ENCODE data around the gene IRX1.

DNA sequence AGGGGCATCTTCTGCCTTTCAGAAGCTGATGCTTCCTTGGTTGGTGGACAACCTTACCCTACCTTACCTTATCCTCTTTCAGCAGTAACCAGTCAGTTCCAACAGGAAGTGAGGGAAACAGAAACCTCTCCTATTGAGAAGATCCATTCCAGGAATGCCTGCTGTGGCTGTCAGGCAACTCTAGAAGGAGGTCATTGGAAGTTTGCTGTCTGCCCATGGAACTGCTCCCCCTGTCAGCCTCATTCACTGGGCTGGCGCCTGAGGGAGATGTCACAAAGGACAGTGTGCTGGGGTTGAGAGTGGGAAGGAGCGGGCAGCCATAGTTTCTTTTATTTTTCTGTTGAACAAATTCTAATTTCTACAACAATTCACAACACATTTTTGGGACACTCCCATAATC lies 54.7 kb downstream of the IRX1 start:
- TF ChIP-seq, protein P1, sequence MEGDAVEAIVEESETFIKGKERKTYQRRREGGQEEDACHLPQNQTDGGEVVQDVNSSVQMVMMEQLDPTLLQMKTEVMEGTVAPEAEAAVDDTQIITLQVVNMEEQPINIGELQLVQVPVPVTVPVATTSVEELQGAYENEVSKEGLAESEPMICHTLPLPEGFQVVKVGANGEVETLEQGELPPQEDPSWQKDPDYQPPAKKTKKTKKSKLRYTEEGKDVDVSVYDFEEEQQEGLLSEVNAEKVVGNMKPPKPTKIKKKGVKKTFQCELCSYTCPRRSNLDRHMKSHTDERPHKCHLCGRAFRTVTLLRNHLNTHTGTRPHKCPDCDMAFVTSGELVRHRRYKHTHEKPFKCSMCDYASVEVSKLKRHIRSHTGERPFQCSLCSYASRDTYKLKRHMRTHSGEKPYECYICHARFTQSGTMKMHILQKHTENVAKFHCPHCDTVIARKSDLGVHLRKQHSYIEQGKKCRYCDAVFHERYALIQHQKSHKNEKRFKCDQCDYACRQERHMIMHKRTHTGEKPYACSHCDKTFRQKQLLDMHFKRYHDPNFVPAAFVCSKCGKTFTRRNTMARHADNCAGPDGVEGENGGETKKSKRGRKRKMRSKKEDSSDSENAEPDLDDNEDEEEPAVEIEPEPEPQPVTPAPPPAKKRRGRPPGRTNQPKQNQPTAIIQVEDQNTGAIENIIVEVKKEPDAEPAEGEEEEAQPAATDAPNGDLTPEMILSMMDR (IDR thresholded peaks at IDR 0.05), result no peak
- no peak for TF ChIP-seq YY1 (IDR thresholded peaks at IDR 0.05; ENCODE audit: low read depth)
- TF ChIP-seq CHD2 (IDR thresholded peaks at IDR 0.05; ENCODE audit: low read length, partially characterized antibody), result no peak
- TF ChIP-seq, protein P2, sequence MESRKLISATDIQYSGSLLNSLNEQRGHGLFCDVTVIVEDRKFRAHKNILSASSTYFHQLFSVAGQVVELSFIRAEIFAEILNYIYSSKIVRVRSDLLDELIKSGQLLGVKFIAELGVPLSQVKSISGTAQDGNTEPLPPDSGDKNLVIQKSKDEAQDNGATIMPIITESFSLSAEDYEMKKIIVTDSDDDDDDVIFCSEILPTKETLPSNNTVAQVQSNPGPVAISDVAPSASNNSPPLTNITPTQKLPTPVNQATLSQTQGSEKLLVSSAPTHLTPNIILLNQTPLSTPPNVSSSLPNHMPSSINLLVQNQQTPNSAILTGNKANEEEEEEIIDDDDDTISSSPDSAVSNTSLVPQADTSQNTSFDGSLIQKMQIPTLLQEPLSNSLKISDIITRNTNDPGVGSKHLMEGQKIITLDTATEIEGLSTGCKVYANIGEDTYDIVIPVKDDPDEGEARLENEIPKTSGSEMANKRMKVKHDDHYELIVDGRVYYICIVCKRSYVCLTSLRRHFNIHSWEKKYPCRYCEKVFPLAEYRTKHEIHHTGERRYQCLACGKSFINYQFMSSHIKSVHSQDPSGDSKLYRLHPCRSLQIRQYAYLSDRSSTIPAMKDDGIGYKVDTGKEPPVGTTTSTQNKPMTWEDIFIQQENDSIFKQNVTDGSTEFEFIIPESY (IDR thresholded peaks at IDR 0.05; ENCODE audit: borderline replicate concordance, low read depth), result no peak
- no peak for TF ChIP-seq RAD21 (IDR thresholded peaks at IDR 0.05; ENCODE audit: low read length)
- no peak for TF ChIP-seq SIN3A (IDR thresholded peaks at IDR 0.05; ENCODE audit: borderline replicate concordance, low read depth, low read length)
- TF ChIP-seq, protein P3, sequence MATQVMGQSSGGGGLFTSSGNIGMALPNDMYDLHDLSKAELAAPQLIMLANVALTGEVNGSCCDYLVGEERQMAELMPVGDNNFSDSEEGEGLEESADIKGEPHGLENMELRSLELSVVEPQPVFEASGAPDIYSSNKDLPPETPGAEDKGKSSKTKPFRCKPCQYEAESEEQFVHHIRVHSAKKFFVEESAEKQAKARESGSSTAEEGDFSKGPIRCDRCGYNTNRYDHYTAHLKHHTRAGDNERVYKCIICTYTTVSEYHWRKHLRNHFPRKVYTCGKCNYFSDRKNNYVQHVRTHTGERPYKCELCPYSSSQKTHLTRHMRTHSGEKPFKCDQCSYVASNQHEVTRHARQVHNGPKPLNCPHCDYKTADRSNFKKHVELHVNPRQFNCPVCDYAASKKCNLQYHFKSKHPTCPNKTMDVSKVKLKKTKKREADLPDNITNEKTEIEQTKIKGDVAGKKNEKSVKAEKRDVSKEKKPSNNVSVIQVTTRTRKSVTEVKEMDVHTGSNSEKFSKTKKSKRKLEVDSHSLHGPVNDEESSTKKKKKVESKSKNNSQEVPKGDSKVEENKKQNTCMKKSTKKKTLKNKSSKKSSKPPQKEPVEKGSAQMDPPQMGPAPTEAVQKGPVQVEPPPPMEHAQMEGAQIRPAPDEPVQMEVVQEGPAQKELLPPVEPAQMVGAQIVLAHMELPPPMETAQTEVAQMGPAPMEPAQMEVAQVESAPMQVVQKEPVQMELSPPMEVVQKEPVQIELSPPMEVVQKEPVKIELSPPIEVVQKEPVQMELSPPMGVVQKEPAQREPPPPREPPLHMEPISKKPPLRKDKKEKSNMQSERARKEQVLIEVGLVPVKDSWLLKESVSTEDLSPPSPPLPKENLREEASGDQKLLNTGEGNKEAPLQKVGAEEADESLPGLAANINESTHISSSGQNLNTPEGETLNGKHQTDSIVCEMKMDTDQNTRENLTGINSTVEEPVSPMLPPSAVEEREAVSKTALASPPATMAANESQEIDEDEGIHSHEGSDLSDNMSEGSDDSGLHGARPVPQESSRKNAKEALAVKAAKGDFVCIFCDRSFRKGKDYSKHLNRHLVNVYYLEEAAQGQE (IDR thresholded peaks at IDR 0.05; ENCODE audit: low read depth, low read length), result no peak
- no peak for TF ChIP-seq POLR2AphosphoS5 (IDR thresholded peaks at IDR 0.05; ENCODE audit: low read depth, low read length)
- TF ChIP-seq GATA2 (CRISPR knock-in tag; IDR thresholded peaks at IDR 0.05), result no peak
- TF ChIP-seq EZH2phosphoT487 (IDR thresholded peaks at IDR 0.05; ENCODE audit: borderline replicate concordance, low read depth), result no peak
- TF ChIP-seq SMC3 (IDR thresholded peaks at IDR 0.05; ENCODE audit: low read depth, low read length), result no peak
- TF ChIP-seq TAF1 (IDR thresholded peaks at IDR 0.05; ENCODE audit: borderline replicate concordance, low read depth, low read length), result no peak
- no peak for TF ChIP-seq RCOR1 (IDR thresholded peaks at IDR 0.05; ENCODE audit: low read length)
- TF ChIP-seq, protein P4, sequence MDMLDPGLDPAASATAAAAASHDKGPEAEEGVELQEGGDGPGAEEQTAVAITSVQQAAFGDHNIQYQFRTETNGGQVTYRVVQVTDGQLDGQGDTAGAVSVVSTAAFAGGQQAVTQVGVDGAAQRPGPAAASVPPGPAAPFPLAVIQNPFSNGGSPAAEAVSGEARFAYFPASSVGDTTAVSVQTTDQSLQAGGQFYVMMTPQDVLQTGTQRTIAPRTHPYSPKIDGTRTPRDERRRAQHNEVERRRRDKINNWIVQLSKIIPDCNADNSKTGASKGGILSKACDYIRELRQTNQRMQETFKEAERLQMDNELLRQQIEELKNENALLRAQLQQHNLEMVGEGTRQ (IDR thresholded peaks at IDR 0.05; ENCODE audit: borderline replicate concordance, low read depth, low read length), result no peak
